ENCODE data around the gene NAP1L4.

NAP1L4 gene

DNA sequence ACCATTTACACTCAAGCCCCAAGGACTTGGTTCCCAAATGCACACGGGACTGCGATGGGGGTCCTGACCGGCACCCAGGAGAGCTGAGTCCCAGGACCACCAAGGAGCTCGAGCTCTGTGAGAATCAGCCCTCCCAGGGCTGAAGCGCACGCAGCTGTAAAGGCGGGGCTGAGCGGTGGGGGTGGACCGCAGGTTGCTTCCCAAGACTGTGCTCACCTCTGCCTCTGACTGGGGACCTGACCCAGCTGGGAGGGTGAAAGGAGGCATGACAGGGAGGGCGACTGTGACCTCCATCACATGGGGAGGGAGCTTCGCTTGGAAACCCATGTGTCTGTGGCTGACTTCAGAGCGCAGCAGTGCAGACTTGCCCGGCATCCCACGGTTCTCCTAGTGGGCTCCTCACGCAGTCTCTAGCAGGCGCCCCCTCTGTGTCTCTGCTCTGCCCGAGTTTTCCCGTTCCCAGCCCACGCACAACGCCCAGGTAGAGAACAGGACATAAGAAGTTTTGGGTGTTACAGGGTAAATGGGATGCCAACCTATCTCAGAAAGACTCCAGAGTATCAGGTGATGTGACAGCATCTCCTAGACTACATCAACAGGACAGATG lies 15.4 kb upstream of the NAP1L4 start:
- no peak for DNase-seq (ENCODE audit: low read depth)
- no peak overlapping the region for H3K4me3 ChIP-seq (ENCODE audit: low read depth, low read length)

DNA sequence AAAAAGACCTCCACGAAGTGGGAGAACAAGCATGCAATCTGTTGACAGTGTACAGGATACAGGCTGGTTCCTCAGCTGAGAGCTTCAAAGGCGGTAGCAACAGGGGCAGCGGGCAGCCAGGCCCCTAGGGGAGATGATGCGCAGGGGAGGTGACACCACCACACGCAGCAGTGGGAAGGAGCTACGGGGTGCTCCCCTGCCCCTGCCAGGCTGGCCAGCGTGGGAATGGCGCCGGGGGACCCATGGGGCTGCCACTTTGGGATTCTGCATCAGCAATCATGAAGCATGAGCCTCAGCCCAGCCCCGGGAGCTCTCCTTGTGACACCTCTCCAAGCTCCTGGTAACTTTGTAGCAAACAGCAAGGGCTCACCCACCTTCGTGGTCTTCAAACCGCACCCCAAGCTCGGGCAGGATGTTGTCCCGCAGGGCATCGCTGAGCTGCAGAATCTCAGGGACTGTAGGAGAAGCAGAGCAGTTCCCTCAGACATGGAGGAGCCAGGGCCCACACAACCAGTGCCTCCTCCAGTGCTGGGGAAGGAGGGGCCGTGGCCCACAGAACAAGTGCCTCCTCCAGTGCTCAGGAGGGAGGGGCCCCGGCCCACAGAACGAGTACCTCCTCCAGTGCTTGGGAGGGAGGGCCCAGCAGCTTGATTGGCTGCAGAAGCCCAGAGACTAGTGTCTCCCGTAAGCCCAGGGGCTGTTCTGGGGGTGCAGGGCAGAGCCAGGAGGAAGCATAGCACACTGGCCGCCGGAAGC lies 14.6 kb upstream of the NAP1L4 start:
- TF ChIP-seq, protein P1, sequence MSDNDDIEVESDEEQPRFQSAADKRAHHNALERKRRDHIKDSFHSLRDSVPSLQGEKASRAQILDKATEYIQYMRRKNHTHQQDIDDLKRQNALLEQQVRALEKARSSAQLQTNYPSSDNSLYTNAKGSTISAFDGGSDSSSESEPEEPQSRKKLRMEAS (IDR thresholded peaks at IDR 0.05; ENCODE audit: low read depth, low read length): no peak
- TF ChIP-seq, protein P2, sequence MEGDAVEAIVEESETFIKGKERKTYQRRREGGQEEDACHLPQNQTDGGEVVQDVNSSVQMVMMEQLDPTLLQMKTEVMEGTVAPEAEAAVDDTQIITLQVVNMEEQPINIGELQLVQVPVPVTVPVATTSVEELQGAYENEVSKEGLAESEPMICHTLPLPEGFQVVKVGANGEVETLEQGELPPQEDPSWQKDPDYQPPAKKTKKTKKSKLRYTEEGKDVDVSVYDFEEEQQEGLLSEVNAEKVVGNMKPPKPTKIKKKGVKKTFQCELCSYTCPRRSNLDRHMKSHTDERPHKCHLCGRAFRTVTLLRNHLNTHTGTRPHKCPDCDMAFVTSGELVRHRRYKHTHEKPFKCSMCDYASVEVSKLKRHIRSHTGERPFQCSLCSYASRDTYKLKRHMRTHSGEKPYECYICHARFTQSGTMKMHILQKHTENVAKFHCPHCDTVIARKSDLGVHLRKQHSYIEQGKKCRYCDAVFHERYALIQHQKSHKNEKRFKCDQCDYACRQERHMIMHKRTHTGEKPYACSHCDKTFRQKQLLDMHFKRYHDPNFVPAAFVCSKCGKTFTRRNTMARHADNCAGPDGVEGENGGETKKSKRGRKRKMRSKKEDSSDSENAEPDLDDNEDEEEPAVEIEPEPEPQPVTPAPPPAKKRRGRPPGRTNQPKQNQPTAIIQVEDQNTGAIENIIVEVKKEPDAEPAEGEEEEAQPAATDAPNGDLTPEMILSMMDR (IDR thresholded peaks at IDR 0.05; ENCODE audit: low read depth, low read length): no peak
- no peak for TF ChIP-seq MYC (IDR thresholded peaks at IDR 0.05; ENCODE audit: low read depth, low read length)
- no peak for TF ChIP-seq POLR2A (IDR thresholded peaks at IDR 0.05; ENCODE audit: extremely low read depth, insufficient read length)
- DNase-seq (ENCODE audit: low read depth): peak; percentile 22
- H3K4me3 ChIP-seq (ENCODE audit: low read depth, low read length): no peak overlapping the region

More for the DNA sequence above, 15.4 kb upstream of the NAP1L4 start:
- TF ChIP-seq, protein P2 (IDR thresholded peaks at IDR 0.05; ENCODE audit: low read depth, low read length): no peak
- TF ChIP-seq POLR2A (IDR thresholded peaks at IDR 0.05; ENCODE audit: extremely low read depth, insufficient read length): no peak

DNA sequence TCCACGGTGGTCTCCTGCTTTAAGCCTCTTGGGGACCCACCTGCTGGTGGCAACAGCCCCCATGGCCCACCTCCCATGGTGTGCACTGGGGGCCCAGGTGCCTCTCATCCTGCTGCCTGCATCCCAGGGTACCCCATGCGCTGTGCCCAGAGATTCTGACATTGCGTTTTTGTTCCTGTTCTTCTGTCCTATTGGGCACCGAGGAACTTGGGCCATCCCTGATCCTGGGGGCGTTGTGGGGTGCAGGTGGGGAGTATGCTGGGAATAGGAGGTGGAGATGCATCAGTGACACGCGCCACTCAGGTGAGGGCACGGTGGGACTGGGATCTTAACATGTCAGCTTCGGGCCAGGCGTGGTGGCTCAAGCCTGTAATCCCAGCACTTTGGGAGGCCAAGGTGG lies 12.4 kb upstream of the NAP1L4 start:
- no peak for DNase-seq (ENCODE audit: low read depth)
- TF ChIP-seq POLR2A (IDR thresholded peaks at IDR 0.05; ENCODE audit: extremely low read depth, insufficient read length): no peak
- TF ChIP-seq, protein P1 (IDR thresholded peaks at IDR 0.05; ENCODE audit: low read depth, low read length): no peak
- TF ChIP-seq, protein P2 (IDR thresholded peaks at IDR 0.05; ENCODE audit: low read depth, low read length): no peak
- no peak for TF ChIP-seq MYC (IDR thresholded peaks at IDR 0.05; ENCODE audit: low read depth, low read length)
- no peak overlapping the region for H3K4me3 ChIP-seq (ENCODE audit: low read depth, low read length)

DNA sequence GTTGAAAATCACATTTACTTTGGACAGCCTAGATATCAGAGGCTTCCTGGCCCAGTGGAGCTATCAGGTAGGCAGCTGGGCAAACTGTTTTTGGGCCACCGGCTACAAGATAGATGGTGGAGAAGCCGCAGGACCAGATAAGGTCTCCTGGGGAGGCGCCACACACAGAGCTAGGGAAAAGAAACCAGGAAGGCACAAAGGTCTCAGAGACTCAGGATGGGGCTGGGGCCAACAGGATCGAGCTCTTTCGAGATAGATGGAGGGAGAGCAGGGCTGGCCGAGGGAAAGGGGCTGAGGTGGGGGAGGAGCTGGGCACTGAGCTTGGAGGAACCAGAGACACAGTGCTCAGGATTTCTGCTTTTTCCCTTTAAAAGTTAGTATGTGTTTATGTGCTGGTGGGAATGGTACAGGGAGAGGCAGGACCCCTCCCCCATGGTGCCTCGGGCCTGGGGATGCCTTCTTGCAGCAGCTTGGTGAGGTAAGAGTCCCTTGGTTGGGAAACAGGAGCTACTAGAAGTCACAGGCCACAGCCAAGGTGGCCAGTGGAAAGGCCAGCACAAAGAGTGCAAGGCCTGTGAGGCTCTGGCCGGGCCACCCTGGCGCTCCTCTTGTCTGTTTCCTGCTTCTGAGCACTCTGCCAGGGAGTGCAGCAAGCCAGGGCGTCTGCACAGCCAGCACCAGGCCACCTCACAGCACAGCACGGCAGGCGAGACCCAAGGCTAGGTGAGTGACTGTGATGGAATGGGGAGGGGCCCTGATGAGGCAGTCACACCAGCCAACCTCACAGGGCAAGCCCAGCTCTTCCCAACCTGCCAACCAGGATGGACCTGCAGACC lies 11.5 kb upstream of the NAP1L4 start:
- no peak for DNase-seq (ENCODE audit: low read depth)
- H3K4me3 ChIP-seq (ENCODE audit: low read depth, low read length): no peak overlapping the region
- TF ChIP-seq POLR2A (IDR thresholded peaks at IDR 0.05; ENCODE audit: extremely low read depth, insufficient read length) (no peak), MYC (IDR thresholded peaks at IDR 0.05; ENCODE audit: low read depth, low read length) (no peak)
- TF ChIP-seq, protein P2 (IDR thresholded peaks at IDR 0.05; ENCODE audit: low read depth, low read length): no peak
- TF ChIP-seq, protein P1 (IDR thresholded peaks at IDR 0.05; ENCODE audit: low read depth, low read length): no peak

DNA sequence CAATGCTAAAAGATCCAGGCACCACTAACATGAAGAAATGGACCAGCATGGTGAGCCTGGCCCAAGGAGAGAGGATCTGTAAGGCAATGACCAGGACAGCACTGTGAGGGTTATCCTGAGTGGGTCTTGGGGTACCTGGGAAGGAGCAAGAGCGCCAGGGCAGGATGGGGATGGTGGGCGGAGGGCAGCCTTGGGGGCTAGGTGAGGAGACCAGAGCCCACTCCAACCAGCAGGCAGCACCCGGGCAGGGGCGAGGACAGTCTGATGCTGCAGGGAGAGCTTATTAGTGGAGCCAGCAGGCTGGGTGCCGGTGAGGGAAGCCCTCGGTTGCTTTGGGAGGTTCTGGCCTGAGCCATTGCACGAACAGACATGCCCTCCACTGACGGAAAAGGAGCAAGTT lies 10.7 kb upstream of the NAP1L4 start:
- TF ChIP-seq, protein P1 (IDR thresholded peaks at IDR 0.05; ENCODE audit: low read depth, low read length): no peak
- TF ChIP-seq, protein P2 (IDR thresholded peaks at IDR 0.05; ENCODE audit: low read depth, low read length): no peak
- no peak for TF ChIP-seq POLR2A (IDR thresholded peaks at IDR 0.05; ENCODE audit: extremely low read depth, insufficient read length)
- TF ChIP-seq MYC (IDR thresholded peaks at IDR 0.05; ENCODE audit: low read depth, low read length): no peak
- no peak for DNase-seq (ENCODE audit: low read depth)
- H3K4me3 ChIP-seq (ENCODE audit: low read depth, low read length): no peak overlapping the region
